NCI-H524 treated with DMSO at 0.1 percent for 48 hours (cell line): ENCODE data around the gene NUDT16L1.

ENCODE experiments used
- DNase-seq: peaks from one replicate; lab custom pipeline; 2025; lab: John Stamatoyannopoulos, UW

NUDT16L1 gene

GRCh38 chr16:4695473-4696171 is 2.3 kb downstream of the NUDT16L1 start:
- DNase-seq = no peak

GRCh38 chr16:4696172-4696904 is 3.0 kb downstream of the NUDT16L1 start:
- no peak for DNase-seq

GRCh38 chr16:4696905-4697847 is 3.8 kb downstream of the NUDT16L1 start:
- no peak for DNase-seq

GRCh38 chr16:4697848-4698291 is 4.5 kb downstream of the NUDT16L1 start:
- DNase-seq = no peak

GRCh38 chr16:4698321-4699045 is 5.1 kb downstream of the NUDT16L1 start:
- no peak for DNase-seq

GRCh38 chr16:4699046-4699556 is 5.7 kb downstream of the NUDT16L1 start:
- DNase-seq = no peak

- no peak for DNase-seq
These were observed 7.1 kb downstream of the NUDT16L1 start for GRCh38 chr16:4700380-4700996.

- DNase-seq = no peak
These were observed 7.8 kb downstream of the NUDT16L1 start for GRCh38 chr16:4700997-4701743.

- no peak for DNase-seq
These were observed 8.6 kb downstream of the NUDT16L1 start for GRCh38 chr16:4701791-4702465.

GRCh38 chr16:4702466-4702808 is 9.1 kb downstream of the NUDT16L1 start:
- no peak for DNase-seq

- DNase-seq = no peak
These were observed 10.5 kb downstream of the NUDT16L1 start for GRCh38 chr16:4703906-4704305.

- no peak for DNase-seq
These were observed 11.1 kb downstream of the NUDT16L1 start for GRCh38 chr16:4704491-4704890.

GRCh38 chr16:4704913-4705312 is 11.6 kb downstream of the NUDT16L1 start:
- no peak for DNase-seq

- no peak for DNase-seq
These were observed 13.5 kb downstream of the NUDT16L1 start for GRCh38 chr16:4706871-4707270.

GRCh38 chr16:4709481-4709880 is 16.1 kb downstream of the NUDT16L1 start:
- DNase-seq = no peak

GRCh38 chr16:4713663-4714501 is 20.5 kb downstream of the NUDT16L1 start:
- no peak for DNase-seq

- DNase-seq = no peak
These were observed 21.6 kb downstream of the NUDT16L1 start for GRCh38 chr16:4714996-4715395.

GRCh38 chr16:4718466-4718865 is 25.1 kb downstream of the NUDT16L1 start:
- no peak for DNase-seq
